Activated naive CD8-positive, alpha-beta T cell treated with anti-CD3 and anti-CD28 coated beads, Interleukin-2, amount 50 U/mL, for 24 hours (primary cell): ENCODE data around the gene TMEM92.

Experiments
- ATAC-seq: fragments of 150-1000 bp; cut with Tn5 transposase; one replicate; pipeline ENCODE4 v1.10.0; 2021
- DNase-seq: peaks from one replicate; pipeline ENCODE4 v3.0.0; 2021
- H3K27ac Mint-ChIP-seq: one replicate; pipeline ENCODE4 v1.8.0; 2021; ENCODE audit warnings: mild to moderate bottlenecking, mixed read lengths
- H3K27me3 Mint-ChIP-seq: one replicate; pipeline ENCODE4 v1.8.0; 2021; ENCODE audit warnings: mixed read lengths
- H3K36me3 Mint-ChIP-seq: one replicate; pipeline ENCODE4 v1.8.0; 2021; ENCODE audit warnings: low read depth, mixed read lengths
- H3K4me1 Mint-ChIP-seq: one replicate; pipeline ENCODE4 v1.8.0; 2021; ENCODE audit warnings: mixed read lengths
- H3K4me3 Mint-ChIP-seq: one replicate; pipeline ENCODE4 v1.8.0; 2021; ENCODE audit warnings: mild to moderate bottlenecking, moderate library complexity, mixed read lengths
- H3K9me3 Mint-ChIP-seq: one replicate; pipeline ENCODE4 v1.8.0; 2021; ENCODE audit warnings: mixed read lengths

Gene TMEM92

DNA sequence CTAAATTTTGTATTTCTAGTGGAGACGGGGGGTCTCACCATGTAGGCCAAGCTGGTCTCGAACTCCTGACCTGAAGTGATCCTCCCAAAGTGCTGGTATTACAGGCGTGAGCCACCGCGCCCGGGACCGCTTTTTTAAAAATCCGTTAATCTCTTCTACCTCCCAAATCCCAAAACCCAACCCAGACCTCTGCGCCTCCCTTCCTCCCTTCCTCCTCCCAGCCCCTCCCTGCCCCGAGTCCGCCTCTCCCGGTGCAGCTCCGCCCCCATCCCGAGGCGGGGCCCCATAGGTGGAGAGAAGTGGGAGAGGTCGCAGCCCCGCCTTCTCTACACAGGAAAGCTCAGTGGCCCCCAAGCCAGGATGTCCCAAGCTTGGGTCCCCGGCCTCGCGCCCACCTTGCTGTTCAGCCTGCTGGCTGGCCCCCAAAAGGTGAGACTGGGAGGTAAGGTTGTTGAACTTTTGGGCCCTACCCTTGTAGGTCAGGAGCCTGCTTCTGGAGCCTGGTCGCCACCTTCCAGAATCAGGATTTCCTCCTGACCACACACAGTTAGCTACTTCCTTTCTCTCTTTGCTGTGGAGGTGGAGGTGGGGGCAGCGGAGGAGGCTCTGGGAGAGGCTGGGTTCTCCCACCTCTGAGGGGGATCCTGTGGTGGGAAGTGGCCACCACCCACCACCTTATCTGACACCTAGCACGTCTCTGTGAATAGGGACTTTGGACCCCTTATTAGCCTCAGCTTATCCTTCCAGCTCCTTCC, at the start of gene TMEM92:
Gene TMEM92, plus strand, starts transcription at position 325 of the 755 bp plus-strand sequence. Its CDS starts 36 bp downstream, at position 361.
- Mint-ChIP-seq H3K4me1 (peaks cover 5% of the 10 kb centered on the region), H3K4me3 (no peak within 1 kb of the TSS), H3K27me3 (peaks cover 33% of the 10 kb centered on the region), H3K9me3 (no peaks in the 10 kb centered on the region), H3K27ac (no peak within 1 kb of the TSS), H3K36me3 (no peaks in the 10 kb centered on the region)
- ATAC-seq: no peak
- DNase-seq: no peak

DNA sequence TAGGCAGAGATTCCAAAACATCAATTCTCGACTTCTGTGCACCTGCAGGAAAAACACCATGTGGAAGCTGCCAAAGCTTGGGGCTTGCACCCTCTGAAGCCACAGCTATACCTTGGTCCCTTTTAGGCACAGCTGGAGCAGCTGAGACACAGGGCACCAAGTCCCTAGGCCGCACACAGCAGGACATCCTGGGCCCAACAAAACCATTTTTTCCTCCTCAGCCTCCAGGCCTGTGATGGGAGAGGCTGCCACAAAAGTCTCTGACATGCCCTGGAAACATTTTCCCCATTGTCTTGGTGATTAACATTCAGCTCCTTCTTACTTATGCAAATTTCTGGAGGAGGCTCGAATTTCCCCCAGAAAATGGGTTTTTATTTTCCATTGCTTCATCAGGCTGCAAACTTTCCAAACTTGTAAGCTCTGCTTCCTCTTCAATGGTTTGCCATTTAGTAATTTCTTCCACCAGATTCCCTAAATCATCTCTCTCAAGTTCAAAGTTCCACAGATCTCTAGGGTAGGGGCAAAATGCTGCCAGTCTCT, 48.5 kb upstream of the TMEM92 start:
- DNase-seq: no peak
- Mint-ChIP-seq H3K36me3 (peaks cover 15% of the 10 kb centered on the region), H3K27ac (no peak overlapping the region), H3K4me1 (peaks cover 6% of the 10 kb centered on the region), H3K4me3 (no peak overlapping the region), H3K27me3 (peaks cover under 1% of the 10 kb centered on the region), H3K9me3 (peaks cover 31% of the 10 kb centered on the region)
- ATAC-seq: no peak

DNA sequence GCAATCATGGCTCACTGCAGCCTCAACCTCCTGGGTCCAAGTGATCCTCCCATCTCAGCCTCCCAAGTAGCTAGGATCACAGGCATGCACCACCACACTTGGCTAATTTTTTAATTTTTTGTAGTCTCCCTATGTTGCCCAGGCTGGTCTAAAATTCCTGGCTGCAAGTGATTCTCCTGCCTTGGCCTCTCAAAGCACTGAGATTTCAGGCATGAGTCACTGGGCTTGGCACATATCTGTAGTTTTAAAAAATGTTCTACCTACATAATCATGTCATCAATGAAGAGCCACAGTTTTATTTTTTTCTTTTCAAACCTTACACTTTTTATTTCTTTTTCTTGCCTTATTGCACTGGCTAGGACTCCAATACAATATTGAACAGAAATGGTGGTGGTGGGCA, 39.7 kb upstream of the TMEM92 start:
- Mint-ChIP-seq H3K36me3 (no peaks in the 10 kb centered on the region), H3K27me3 (peaks cover 39% of the 10 kb centered on the region), H3K4me3 (no peak overlapping the region), H3K9me3 (peaks cover 10% of the 10 kb centered on the region), H3K27ac (no peak overlapping the region), H3K4me1 (no peaks in the 10 kb centered on the region)
- ATAC-seq (no peak), DNase-seq (no peak)

DNA sequence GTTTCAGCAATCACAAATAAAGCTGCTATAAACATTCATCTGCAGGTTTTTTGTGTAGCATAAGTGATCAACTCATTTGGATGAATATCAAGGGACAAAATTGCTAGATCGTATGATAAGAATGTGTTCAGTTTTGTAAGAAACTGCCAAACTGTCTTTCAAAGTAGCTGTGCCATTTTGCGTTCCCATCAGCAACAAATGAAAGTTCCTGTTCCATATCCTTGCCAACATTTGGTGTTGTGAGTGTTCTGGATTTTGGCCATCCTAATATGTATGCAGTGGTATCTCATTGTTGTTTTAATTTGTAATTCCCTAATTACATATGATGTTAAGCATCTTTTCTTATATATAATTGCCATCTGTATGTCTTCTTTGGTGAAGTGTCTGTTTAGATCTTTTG, 36.4 kb upstream of the TMEM92 start:
- DNase-seq (no peak), ATAC-seq (no peak)
- H3K36me3 Mint-ChIP-seq: no peaks in the 10 kb centered on the region
- H3K27me3 Mint-ChIP-seq: peaks cover 50% of the 10 kb centered on the region
- peaks cover 4% of the 10 kb centered on the region for H3K9me3 Mint-ChIP-seq
- H3K4me3 Mint-ChIP-seq: no peak overlapping the region
- H3K27ac Mint-ChIP-seq: no peak overlapping the region
- no peaks in the 10 kb centered on the region for H3K4me1 Mint-ChIP-seq

DNA sequence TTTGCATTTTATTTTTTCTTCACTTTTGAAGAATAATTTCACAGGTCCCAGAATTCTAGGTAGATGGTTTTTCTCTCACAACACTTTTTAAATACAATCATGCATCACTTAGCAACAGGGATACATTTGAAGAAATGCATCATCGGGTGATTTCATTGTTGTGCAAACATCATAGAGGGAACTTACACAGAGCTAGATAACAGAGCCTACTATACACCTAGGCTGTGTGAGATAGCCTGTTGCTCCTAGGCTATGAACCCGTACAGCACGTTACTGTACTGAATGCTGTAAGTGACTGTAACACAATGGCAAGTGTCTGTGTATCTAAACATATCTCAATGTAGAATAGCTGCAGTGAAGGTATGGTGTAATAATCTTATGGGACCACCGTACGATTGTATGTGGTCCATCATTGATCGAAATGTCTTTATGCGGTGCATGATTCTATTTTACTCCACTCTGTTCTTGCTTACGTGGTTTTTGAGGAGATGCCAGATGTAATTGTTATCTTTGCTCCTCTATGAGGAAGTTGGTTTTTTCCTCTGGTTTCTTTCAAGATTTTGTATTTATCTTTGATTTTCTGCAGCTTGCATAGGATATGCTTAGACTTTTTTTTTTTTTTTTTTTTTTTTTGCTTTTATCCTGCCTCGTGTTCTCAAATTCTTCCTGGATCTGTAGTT, 35.5 kb upstream of the TMEM92 start:
- H3K27ac Mint-ChIP-seq: no peak overlapping the region
- DNase-seq (no peak), ATAC-seq (no peak)
- peaks cover 4% of the 10 kb centered on the region for H3K9me3 Mint-ChIP-seq
- H3K36me3 Mint-ChIP-seq: no peaks in the 10 kb centered on the region
- peaks cover 48% of the 10 kb centered on the region for H3K27me3 Mint-ChIP-seq
- no peak overlapping the region for H3K4me3 Mint-ChIP-seq
- H3K4me1 Mint-ChIP-seq: no peaks in the 10 kb centered on the region

DNA sequence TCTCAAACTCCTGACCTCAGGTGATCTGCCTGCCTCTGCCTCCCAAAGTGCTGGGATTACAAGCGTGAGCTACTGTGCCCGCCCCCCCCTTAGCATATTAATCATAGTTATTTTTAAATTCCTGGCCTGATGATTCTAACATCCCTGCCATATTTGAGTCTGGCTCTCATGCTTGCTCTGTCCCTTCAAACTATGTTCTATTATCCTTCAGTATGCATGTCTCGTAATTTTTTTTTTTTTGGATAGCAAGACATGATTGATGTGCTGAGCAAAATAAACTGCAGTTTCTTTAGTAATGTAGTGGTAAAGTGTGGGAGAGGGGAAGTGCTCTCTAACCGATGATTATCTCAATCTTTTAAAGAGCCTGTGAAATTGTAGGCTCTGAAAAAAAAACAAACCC, 34.3 kb upstream of the TMEM92 start:
- DNase-seq (no peak), ATAC-seq (no peak)
- Mint-ChIP-seq H3K27ac (no peak overlapping the region), H3K27me3 (peaks cover 45% of the 10 kb centered on the region), H3K36me3 (no peaks in the 10 kb centered on the region), H3K9me3 (no peaks in the 10 kb centered on the region), H3K4me3 (no peak overlapping the region), H3K4me1 (no peaks in the 10 kb centered on the region)

DNA sequence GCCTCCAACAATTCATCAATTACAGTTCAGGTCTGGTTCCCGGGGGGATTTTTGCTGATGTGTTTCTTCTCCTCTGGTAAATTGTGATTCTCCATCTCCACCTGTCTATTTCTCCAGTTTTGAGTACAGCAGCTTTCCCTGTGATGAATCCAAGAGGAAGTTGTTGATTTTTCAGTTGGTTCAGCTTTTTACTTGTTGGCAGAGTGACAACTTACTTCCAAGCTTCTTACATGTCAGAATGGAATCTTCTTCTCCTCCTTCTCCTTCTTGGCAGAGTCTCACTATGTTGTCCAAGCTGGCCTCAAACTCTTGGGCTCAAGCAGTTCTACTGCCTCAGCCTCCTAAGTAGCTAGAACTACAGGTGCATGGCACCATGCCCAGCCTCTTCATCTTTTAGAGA, 33.4 kb upstream of the TMEM92 start:
- Mint-ChIP-seq H3K9me3 (no peaks in the 10 kb centered on the region), H3K4me3 (no peak overlapping the region), H3K27ac (no peak overlapping the region), H3K27me3 (peaks cover 38% of the 10 kb centered on the region), H3K4me1 (no peaks in the 10 kb centered on the region), H3K36me3 (no peaks in the 10 kb centered on the region)
- DNase-seq (no peak), ATAC-seq (no peak)

DNA sequence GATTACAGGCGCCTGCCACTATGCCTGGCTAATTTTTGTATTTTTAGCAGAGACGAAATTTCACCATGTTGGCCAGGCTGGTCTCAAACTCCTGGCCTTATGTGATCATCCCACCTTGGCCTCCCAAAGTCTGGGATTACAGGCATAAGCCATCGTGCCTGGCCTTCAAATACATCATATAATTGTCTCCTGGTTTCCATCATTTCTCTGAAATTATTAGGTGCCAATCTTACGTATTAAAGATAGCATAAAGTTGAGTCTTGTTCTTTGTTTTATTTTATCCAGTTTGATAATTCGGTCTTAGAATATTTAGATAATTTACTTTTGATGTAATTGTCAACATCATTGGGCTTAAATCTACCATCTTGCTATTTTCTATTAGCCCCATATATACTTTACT, 32.8 kb upstream of the TMEM92 start:
- H3K27ac Mint-ChIP-seq: no peak overlapping the region
- no peaks in the 10 kb centered on the region for H3K4me1 Mint-ChIP-seq
- ATAC-seq (no peak), DNase-seq (no peak)
- no peak overlapping the region for H3K4me3 Mint-ChIP-seq
- H3K36me3 Mint-ChIP-seq: no peaks in the 10 kb centered on the region
- H3K27me3 Mint-ChIP-seq: peaks cover 39% of the 10 kb centered on the region
- no peaks in the 10 kb centered on the region for H3K9me3 Mint-ChIP-seq

DNA sequence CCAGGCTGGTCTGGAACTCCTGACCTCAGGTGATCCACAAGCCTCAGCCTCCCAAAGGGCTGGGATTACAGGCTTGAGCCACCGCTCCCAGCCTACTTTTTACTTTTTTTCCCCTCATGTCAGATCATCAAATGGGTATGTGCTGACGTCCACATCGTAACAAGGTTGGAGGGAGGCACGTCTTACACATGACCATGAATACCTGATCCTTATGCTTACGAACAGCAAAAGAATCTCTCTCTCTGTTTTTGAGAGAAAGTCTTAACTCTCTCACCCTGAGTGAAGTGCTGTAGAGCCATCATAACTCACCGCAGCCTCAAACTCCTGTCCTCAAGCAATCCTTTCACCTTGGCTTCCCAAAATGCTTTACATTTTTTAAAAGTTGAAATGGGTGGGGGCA, 29.5 kb upstream of the TMEM92 start:
- Mint-ChIP-seq H3K4me1 (no peaks in the 10 kb centered on the region), H3K27me3 (peaks cover 43% of the 10 kb centered on the region), H3K36me3 (peaks cover 7% of the 10 kb centered on the region), H3K27ac (no peak overlapping the region), H3K4me3 (no peak overlapping the region), H3K9me3 (peaks cover 18% of the 10 kb centered on the region)
- DNase-seq: no peak
- no peak for ATAC-seq

DNA sequence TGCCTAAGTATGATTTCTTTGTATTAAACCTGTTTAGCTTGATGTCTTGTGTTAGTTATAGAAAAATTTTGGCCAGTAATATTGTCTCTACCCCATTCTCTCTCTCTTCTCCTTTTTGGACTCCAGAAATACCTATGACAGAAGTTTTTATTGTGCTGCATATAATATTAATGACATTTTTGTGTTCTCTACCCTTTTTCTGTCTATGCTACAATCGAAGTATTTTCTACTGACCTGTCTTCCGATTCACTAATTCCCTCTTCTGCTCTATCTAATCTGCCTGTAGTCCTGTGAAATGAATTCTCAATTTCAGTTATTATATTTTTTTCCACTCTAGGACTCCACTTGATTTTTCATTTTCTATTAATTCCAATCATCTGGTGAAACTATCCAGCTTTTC, 26.0 kb upstream of the TMEM92 start:
- H3K27me3 Mint-ChIP-seq: peaks cover 28% of the 10 kb centered on the region
- H3K4me1 Mint-ChIP-seq: no peaks in the 10 kb centered on the region
- no peak overlapping the region for H3K4me3 Mint-ChIP-seq
- peaks cover 18% of the 10 kb centered on the region for H3K9me3 Mint-ChIP-seq
- DNase-seq: no peak
- H3K27ac Mint-ChIP-seq: no peak overlapping the region
- ATAC-seq: no peak
- H3K36me3 Mint-ChIP-seq: peaks cover 7% of the 10 kb centered on the region

DNA sequence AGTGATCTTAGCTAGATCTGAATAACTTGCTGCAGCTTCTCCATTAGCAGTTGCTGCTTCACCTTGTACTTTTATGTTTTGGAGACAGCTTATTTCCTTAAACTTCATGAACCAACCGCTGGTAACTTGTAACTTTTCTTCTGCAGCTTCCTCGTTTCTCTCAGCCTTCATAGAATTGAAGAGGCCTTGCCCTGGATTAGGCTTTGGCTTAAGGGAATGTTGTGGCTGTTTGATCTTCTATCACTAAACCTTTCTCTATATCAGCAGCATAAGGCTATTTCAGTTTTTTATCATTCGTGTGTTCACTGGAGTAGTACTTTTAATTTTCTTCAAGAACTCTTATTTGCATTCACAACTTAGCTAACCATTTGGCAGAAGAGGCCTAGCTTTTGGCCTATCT, 21.5 kb upstream of the TMEM92 start:
- H3K4me3 Mint-ChIP-seq: no peak overlapping the region
- DNase-seq: no peak
- ATAC-seq: no peak
- no peak overlapping the region for H3K27ac Mint-ChIP-seq
- H3K4me1 Mint-ChIP-seq: no peaks in the 10 kb centered on the region
- peaks cover 7% of the 10 kb centered on the region for H3K36me3 Mint-ChIP-seq
- peaks cover 23% of the 10 kb centered on the region for H3K27me3 Mint-ChIP-seq
- peaks cover 18% of the 10 kb centered on the region for H3K9me3 Mint-ChIP-seq

DNA sequence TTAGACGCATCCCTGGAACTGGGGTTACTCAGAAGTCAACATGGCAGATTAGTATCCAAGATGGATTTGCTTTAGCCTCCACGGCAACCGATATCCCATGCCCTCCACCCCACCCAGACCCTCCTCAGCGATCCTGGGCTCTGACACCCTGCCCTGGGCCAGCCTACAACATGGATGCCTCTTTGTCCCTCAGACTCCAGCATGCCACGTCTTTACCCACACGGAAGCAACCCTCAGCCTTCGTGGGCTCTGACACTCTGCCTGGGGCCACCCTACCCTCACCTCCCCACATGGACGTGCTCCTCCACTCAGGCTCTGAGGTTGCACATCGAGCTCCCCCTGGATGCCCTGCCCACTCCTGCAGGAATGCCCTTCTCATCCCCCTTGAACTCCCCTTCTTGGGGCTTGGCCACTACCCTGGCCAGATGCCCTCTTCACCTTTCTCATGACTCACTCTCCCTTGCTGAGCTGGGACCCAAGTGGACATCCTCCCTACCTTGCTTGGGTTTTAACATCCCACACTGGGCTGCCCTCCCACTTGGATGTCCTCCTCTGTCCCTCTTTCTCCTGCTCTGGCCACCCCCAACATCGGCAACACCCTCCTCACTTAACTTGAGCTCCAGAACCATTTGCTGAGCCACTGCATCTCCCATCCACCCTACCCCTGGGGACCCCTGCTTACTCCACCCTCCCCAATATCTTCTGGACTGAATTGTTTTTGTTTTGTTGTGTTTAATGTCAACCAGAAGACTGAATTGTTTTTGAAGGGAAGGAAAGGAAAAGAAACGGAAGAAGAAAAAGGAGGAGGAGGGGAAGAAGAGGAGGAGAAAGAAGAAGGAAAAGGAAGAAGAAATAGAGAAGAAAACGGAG, 18.3 kb upstream of the TMEM92 start:
- H3K4me3 Mint-ChIP-seq: no peak overlapping the region
- H3K27ac Mint-ChIP-seq: no peak overlapping the region
- DNase-seq (no peak), ATAC-seq (no peak)
- no peaks in the 10 kb centered on the region for H3K4me1 Mint-ChIP-seq
- no peaks in the 10 kb centered on the region for H3K36me3 Mint-ChIP-seq
- no peaks in the 10 kb centered on the region for H3K9me3 Mint-ChIP-seq
- peaks cover 7% of the 10 kb centered on the region for H3K27me3 Mint-ChIP-seq

DNA sequence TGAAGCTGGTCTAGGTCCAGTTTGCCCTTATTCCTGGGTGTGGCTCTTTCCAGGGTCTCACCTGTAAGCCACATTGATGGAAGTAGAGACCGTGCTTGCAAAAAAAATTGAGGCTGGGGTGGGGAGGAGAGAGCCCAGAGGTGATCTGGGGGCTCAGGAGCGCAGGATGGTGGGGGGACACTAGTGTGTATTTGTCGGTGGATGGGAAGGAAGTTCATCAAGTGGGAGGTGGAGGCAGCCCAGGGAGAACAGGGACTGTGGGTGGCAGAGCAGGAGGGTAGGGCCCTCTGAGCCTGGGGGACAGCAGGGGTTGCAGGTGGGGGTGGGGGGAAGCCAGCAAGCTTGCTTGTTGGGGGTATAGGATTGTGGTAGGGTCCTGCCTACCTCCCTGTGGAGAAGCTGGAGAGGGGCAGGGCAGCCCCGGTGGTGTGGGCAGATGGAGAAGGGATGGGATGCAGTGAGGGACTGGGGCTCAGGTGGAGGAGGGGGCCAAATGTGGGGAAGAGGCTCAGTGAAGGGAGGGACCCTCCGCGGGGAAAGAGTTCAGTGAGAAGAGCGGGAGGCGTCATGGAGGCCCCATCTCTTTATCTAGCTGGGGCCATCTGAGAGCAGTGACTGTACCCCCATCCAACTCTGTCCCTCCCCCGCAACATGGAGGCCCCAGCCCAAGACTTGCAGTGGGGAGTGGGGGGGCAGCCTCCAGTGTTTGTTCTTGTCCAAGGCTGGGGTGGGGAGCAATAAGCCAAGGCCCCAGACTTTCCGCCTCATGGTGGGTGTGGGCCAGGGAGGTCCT, 17.2 kb upstream of the TMEM92 start:
- Mint-ChIP-seq H3K4me1 (no peaks in the 10 kb centered on the region), H3K9me3 (no peaks in the 10 kb centered on the region), H3K36me3 (no peaks in the 10 kb centered on the region), H3K27ac (no peak overlapping the region), H3K27me3 (peaks cover 4% of the 10 kb centered on the region), H3K4me3 (no peak overlapping the region)
- ATAC-seq: no peak
- no peak for DNase-seq

DNA sequence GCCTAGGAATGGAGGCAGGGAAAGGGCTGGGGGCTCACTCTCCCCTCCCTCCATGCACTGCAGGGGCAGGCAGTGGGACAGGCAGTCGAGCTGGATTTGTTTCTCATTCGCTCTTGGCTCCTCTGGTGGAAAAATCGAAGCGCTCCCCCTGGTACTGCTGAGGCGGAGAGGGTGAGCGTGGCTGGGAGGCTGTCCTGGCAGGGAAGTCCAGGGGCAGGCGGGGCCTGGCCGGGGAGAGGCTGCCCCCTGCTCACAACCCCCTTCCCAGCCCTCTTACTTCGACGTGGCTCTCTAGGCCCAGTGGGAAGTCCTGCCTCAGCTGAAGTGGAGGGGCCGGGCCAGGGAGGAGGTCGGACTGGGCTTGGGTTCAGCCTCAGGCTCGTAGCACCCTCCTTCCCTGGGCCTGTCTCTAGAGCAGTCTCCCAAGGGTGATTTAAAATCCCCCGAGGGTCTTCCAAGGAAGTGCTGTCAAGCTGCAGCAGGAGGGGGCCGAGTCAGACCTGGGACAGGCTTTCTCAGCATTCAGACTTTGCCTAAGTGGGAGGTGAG, 16.5 kb upstream of the TMEM92 start:
- Mint-ChIP-seq H3K4me1 (no peaks in the 10 kb centered on the region), H3K9me3 (no peaks in the 10 kb centered on the region), H3K27me3 (peaks cover 9% of the 10 kb centered on the region), H3K36me3 (no peaks in the 10 kb centered on the region), H3K4me3 (no peak overlapping the region), H3K27ac (no peak overlapping the region)
- DNase-seq (no peak), ATAC-seq (no peak)
